T-helper 9 cell (primary cell): ENCODE data around the gene RYR2.

Experiments
- DNase-seq: peaks from one replicate; pipeline ENCODE4 v3.0.0-alpha.2; 2020

RYR2 gene

GRCh38 chr1:237685551-237685950, 643.6 kb downstream of the RYR2 start:
- DNase-seq: no peak

GRCh38 chr1:237687804-237688203, 645.8 kb downstream of the RYR2 start:
- DNase-seq: no peak

- no peak for DNase-seq
Measured at GRCh38 chr1:237690656-237691055, 648.7 kb downstream of the RYR2 start.

- DNase-seq: no peak
Measured at GRCh38 chr1:237692255-237692654, 650.3 kb downstream of the RYR2 start.

GRCh38 chr1:237695878-237696277, 653.9 kb downstream of the RYR2 start:
- DNase-seq: no peak

GRCh38 chr1:237700181-237700580, 658.2 kb downstream of the RYR2 start:
- DNase-seq: no peak

GRCh38 chr1:237701534-237701933, 659.5 kb downstream of the RYR2 start:
- no peak for DNase-seq

- DNase-seq: no peak
Measured at GRCh38 chr1:237702161-237702560, 660.2 kb downstream of the RYR2 start.

- DNase-seq: no peak
Measured at GRCh38 chr1:237705462-237705861, 663.5 kb downstream of the RYR2 start.

GRCh38 chr1:237709355-237709754, 667.4 kb downstream of the RYR2 start:
- no peak for DNase-seq

- DNase-seq: no peak
Measured at GRCh38 chr1:237711281-237711680, 669.3 kb downstream of the RYR2 start.

GRCh38 chr1:237712082-237712481, 670.1 kb downstream of the RYR2 start:
- DNase-seq: no peak

GRCh38 chr1:237712586-237713157, 670.7 kb downstream of the RYR2 start:
- DNase-seq: no peak

- no peak for DNase-seq
Measured at GRCh38 chr1:237713916-237714315, 671.9 kb downstream of the RYR2 start.

GRCh38 chr1:237717106-237717505, 675.1 kb downstream of the RYR2 start:
- no peak for DNase-seq

- no peak for DNase-seq
Measured at GRCh38 chr1:237730826-237731350, 688.9 kb downstream of the RYR2 start.

- no peak for DNase-seq
Measured at GRCh38 chr1:237732657-237733056, 690.7 kb downstream of the RYR2 start.

GRCh38 chr1:237736372-237737029, 694.5 kb downstream of the RYR2 start:
- DNase-seq: no peak

- no peak for DNase-seq
Measured at GRCh38 chr1:237737448-237737847, 695.5 kb downstream of the RYR2 start.

GRCh38 chr1:237737938-237738610, 696.1 kb downstream of the RYR2 start:
- no peak for DNase-seq

GRCh38 chr1:237740846-237741245, 698.9 kb downstream of the RYR2 start:
- no peak for DNase-seq

- no peak for DNase-seq
Measured at GRCh38 chr1:237745545-237745944, 703.6 kb downstream of the RYR2 start.

- DNase-seq: no peak
Measured at GRCh38 chr1:237748171-237748960, 706.4 kb downstream of the RYR2 start.
